GM12873 (cell line): ENCODE data around the gene ITGB1BP1.

Experiments used
- CTCF ChIP-seq: IDR thresholded peaks from 2 replicates; pipeline ENCODE4 v1.5.1; 2012; ENCODE audit warnings: low read depth, mild to moderate bottlenecking, moderate library complexity, low read length, control low read depth; ENCODE audit not compliant: insufficient read depth; ENCODE audit errors: missing control alignments

ITGB1BP1 gene

GRCh38 chr2:9380702-9381628 is 42.4 kb downstream of the ITGB1BP1 start:
- TF ChIP-seq CTCF = no peak

GRCh38 chr2:9379391-9379755 is 44.0 kb downstream of the ITGB1BP1 start:
- no peak for TF ChIP-seq CTCF

GRCh38 chr2:9378433-9379390 is 44.6 kb downstream of the ITGB1BP1 start:
- TF ChIP-seq CTCF = no peak

GRCh38 chr2:9377461-9378097 is 45.7 kb downstream of the ITGB1BP1 start:
- no peak for TF ChIP-seq CTCF

GRCh38 chr2:9375857-9376428 is 47.4 kb downstream of the ITGB1BP1 start:
- peak; percentile 30 for TF ChIP-seq CTCF

- no peak for TF ChIP-seq CTCF
Measured at GRCh38 chr2:9374071-9374730, 49.1 kb downstream of the ITGB1BP1 start.
